ENCODE results near the gene TDRD7.
A peak's percentile ranks its signal among the peaks of the same experiment; 100 is the strongest.

The TDRD7 gene

GRCh38 chr9:97475059-97475458 lies 63.2 kb downstream of the TDRD7 start:
- no peak for TF ChIP-seq CTCF (conservative IDR thresholded peaks at IDR 0.05; ENCODE audit: low read depth, low read length)
- DNase-seq (ENCODE audit: low read depth) = peak; percentile 21

GRCh38 chr9:97478301-97478981 lies 66.5 kb downstream of the TDRD7 start:
- no peak overlapping the region for H3K4me3 ChIP-seq (ENCODE audit: low read depth, low read length)
- no peak for TF ChIP-seq CTCF (conservative IDR thresholded peaks at IDR 0.05; ENCODE audit: low read depth, low read length)

More at GRCh38 chr9:97475059-97475458, 63.2 kb downstream of the TDRD7 start:
- H3K4me3 ChIP-seq (ENCODE audit: low read depth, low read length) = no peak overlapping the region

GRCh38 chr9:97479496-97480159 lies 67.7 kb downstream of the TDRD7 start:
- no peak for TF ChIP-seq CTCF (conservative IDR thresholded peaks at IDR 0.05; ENCODE audit: low read depth, low read length)
- no peak for DNase-seq (ENCODE audit: low read depth)
- no peak overlapping the region for H3K4me3 ChIP-seq (ENCODE audit: low read depth, low read length)

More at GRCh38 chr9:97478301-97478981, 66.5 kb downstream of the TDRD7 start:
- DNase-seq (ENCODE audit: low read depth) = no peak

GRCh38 chr9:97480174-97480573 lies 68.3 kb downstream of the TDRD7 start:
- H3K4me3 ChIP-seq (ENCODE audit: low read depth, low read length) = no peak overlapping the region
- no peak for DNase-seq (ENCODE audit: low read depth)
- TF ChIP-seq CTCF (conservative IDR thresholded peaks at IDR 0.05; ENCODE audit: low read depth, low read length) = no peak

GRCh38 chr9:97480749-97481148 lies 68.9 kb downstream of the TDRD7 start:
- no peak for TF ChIP-seq CTCF (conservative IDR thresholded peaks at IDR 0.05; ENCODE audit: low read depth, low read length)
- DNase-seq (ENCODE audit: low read depth) = no peak
- no peak overlapping the region for H3K4me3 ChIP-seq (ENCODE audit: low read depth, low read length)

- H3K4me3 ChIP-seq (ENCODE audit: low read depth, low read length) = no peak overlapping the region
- no peak for DNase-seq (ENCODE audit: low read depth)
- TF ChIP-seq CTCF (conservative IDR thresholded peaks at IDR 0.05; ENCODE audit: low read depth, low read length) = no peak
Observed at GRCh38 chr9:97484134-97484533, 72.2 kb downstream of the TDRD7 start.

- TF ChIP-seq CTCF (conservative IDR thresholded peaks at IDR 0.05; ENCODE audit: low read depth, low read length) = peak; percentile 65
- no peak overlapping the region for H3K4me3 ChIP-seq (ENCODE audit: low read depth, low read length)
- peak; percentile 50 for DNase-seq (ENCODE audit: low read depth)
Observed at GRCh38 chr9:97487107-97487506, 75.2 kb downstream of the TDRD7 start.

Measured in choroid plexus epithelial cell (primary cell).